WTC11 (cell line): ENCODE results near the gene IL17RA. TPM values are rescaled to one million over a fixed set of nuclear protein-coding genes. Genes with fewer than 3 reads are reported as not detected.

Source experiments
- ATAC-seq: fragments of 200-7000 bp; cut with Tn5 transposase; 2 replicates; pipeline ENCODE4 v1.10.0; 2021; ENCODE audit warnings: mild to moderate bottlenecking, moderate library complexity
- CTCF ChIA-PET: fragments of 300-600 bp; sonication (Branson Sonifier 250); formaldehyde crosslinking; loops from one replicate; lab custom pipeline; 2021; ENCODE audit warnings: antibody characterized with exemption; lab: Charles Lee
- POLR2A ChIA-PET: fragments of 350-600 bp; sonication (Branson Sonifier 250); formaldehyde crosslinking; loops from one replicate; lab custom pipeline; 2021; ENCODE audit warnings: antibody characterized with exemption; lab: Charles Lee
- DNase-seq: peaks from one replicate; pipeline ENCODE4 v3.0.0; 2021; ENCODE audit warnings: low spot score
- H3K27ac Mint-ChIP-seq: 2 replicates; pipeline ENCODE4 v1.8.0; 2021; ENCODE audit warnings: mixed read lengths
- H3K27me3 Mint-ChIP-seq: 2 replicates; pipeline ENCODE4 v1.8.0; 2021; ENCODE audit warnings: low read depth, mild to moderate bottlenecking, moderate library complexity, mixed read lengths
- H3K36me3 Mint-ChIP-seq: 2 replicates; pipeline ENCODE4 v1.8.0; 2021; ENCODE audit warnings: mixed read lengths
- H3K4me1 Mint-ChIP-seq: 2 replicates; pipeline ENCODE4 v1.8.0; 2022; ENCODE audit warnings: mixed read lengths
- H3K4me3 Mint-ChIP-seq: 2 replicates; pipeline ENCODE4 v1.8.0; 2021; ENCODE audit warnings: mild to moderate bottlenecking, moderate library complexity, mixed read lengths
- H3K9me3 Mint-ChIP-seq: 2 replicates; pipeline ENCODE4 v1.8.0; 2021; ENCODE audit warnings: mixed read lengths
- ATF1 ChIP-seq: sonication (generic); formaldehyde crosslinking; IDR thresholded peaks from 2 replicates; pipeline ENCODE4 v1.8.1; 2023; ENCODE audit warnings: mild to moderate bottlenecking, moderate library complexity, missing genetic modification reagents
- CBFB ChIP-seq: sonication (generic); formaldehyde crosslinking; IDR thresholded peaks from 2 replicates; pipeline ENCODE4 v1.8.1; 2022; ENCODE audit warnings: mild to moderate bottlenecking, low read depth, missing genetic modification reagents
- CREM ChIP-seq: sonication (generic); formaldehyde crosslinking; IDR thresholded peaks from 2 replicates; pipeline ENCODE4 v1.8.1; 2022; ENCODE audit warnings: mild to moderate bottlenecking, missing genetic modification reagents, moderate library complexity
- ETV6 ChIP-seq: sonication (generic); formaldehyde crosslinking; IDR thresholded peaks from 2 replicates; pipeline ENCODE4 v1.8.1; 2022; ENCODE audit warnings: mild to moderate bottlenecking, missing genetic modification reagents
- FOXP1 ChIP-seq: sonication (generic); formaldehyde crosslinking; IDR thresholded peaks from 2 replicates; pipeline ENCODE4 v1.8.0; 2022; ENCODE audit warnings: missing genetic modification reagents, mild to moderate bottlenecking, moderate library complexity, borderline replicate concordance
- GABPB1 ChIP-seq: sonication (generic); formaldehyde crosslinking; IDR thresholded peaks from 2 replicates; pipeline ENCODE4 v1.8.1; 2023; ENCODE audit warnings: mild to moderate bottlenecking, missing genetic modification reagents
- GRHL2 ChIP-seq: fragments of 250-450 bp; sonication (Bioruptor Pico); IDR thresholded peaks from 2 replicates; pipeline ENCODE4 v1.8.0; 2022; ENCODE audit warnings: mild to moderate bottlenecking, moderate library complexity; ENCODE audit not compliant: insufficient replicate concordance, severe bottlenecking
- NR2C2 ChIP-seq: sonication (generic); formaldehyde crosslinking; IDR thresholded peaks from 2 replicates; pipeline ENCODE4 v1.8.0; 2022; ENCODE audit warnings: mild to moderate bottlenecking, missing genetic modification reagents
- OVOL2 ChIP-seq: fragments of 250-450 bp; sonication (Bioruptor Pico); IDR thresholded peaks from 2 replicates; pipeline ENCODE4 v1.9.0; 2021; ENCODE audit warnings: mild to moderate bottlenecking, borderline replicate concordance
- RORB ChIP-seq: fragments of 250-450 bp; sonication (Bioruptor Pico); IDR thresholded peaks from 2 replicates; pipeline ENCODE4 v1.9.0; 2021; ENCODE audit warnings: mild to moderate bottlenecking
- TEAD1 ChIP-seq: sonication (generic); formaldehyde crosslinking; IDR thresholded peaks from 2 replicates; pipeline ENCODE4 v1.8.0; 2022; ENCODE audit warnings: mild to moderate bottlenecking, missing genetic modification reagents
- TEAD4 ChIP-seq: sonication (generic); formaldehyde crosslinking; IDR thresholded peaks from 2 replicates; pipeline ENCODE4 v1.8.0; 2022; ENCODE audit warnings: mild to moderate bottlenecking, missing genetic modification reagents
- ZNF263 ChIP-seq: sonication (generic); formaldehyde crosslinking; IDR thresholded peaks from 2 replicates; pipeline ENCODE4 v1.8.1; 2022; ENCODE audit warnings: low read depth, mild to moderate bottlenecking, moderate library complexity, missing genetic modification reagents
- total RNA-seq: library from RNA; stranded (reverse); gene quantifications from 3 replicates; pipeline ENCODE4 v1.2.3, GENCODE V29; 2021
- TF ChIP-seq, protein P1 (sequence below): sonication (generic); formaldehyde crosslinking; IDR thresholded peaks from 2 replicates; pipeline ENCODE4 v1.8.1; 2022; ENCODE audit warnings: mild to moderate bottlenecking, missing genetic modification reagents, moderate library complexity, borderline replicate concordance
- TF ChIP-seq, protein P2 (sequence below): fragments of 250-450 bp; sonication (Bioruptor Pico); IDR thresholded peaks from 2 replicates; pipeline ENCODE4 v1.9.0; 2021; ENCODE audit warnings: moderate library complexity, mild to moderate bottlenecking, inconsistent platforms, borderline replicate concordance
- TF ChIP-seq, protein P3 (sequence below): sonication (generic); formaldehyde crosslinking; IDR thresholded peaks from 2 replicates; pipeline ENCODE4 v1.8.1; 2023; ENCODE audit warnings: mild to moderate bottlenecking, missing genetic modification reagents
- TF ChIP-seq, protein P4 (sequence below): sonication (generic); formaldehyde crosslinking; IDR thresholded peaks from 2 replicates; pipeline ENCODE4 v1.8.1; 2022; ENCODE audit warnings: missing genetic modification reagents, borderline replicate concordance
- TF ChIP-seq, protein P5 (sequence below): sonication (generic); formaldehyde crosslinking; IDR thresholded peaks from 2 replicates; pipeline ENCODE4 v1.8.1; 2023; ENCODE audit warnings: mild to moderate bottlenecking, moderate library complexity, missing genetic modification reagents
- TF ChIP-seq, protein P6 (sequence below): fragments of 250-450 bp; sonication (Bioruptor Pico); IDR thresholded peaks from 2 replicates; pipeline ENCODE4 v2.1.2; 2022; ENCODE audit warnings: mild to moderate bottlenecking, moderate library complexity
- TF ChIP-seq, protein P7 (sequence below): sonication (generic); formaldehyde crosslinking; IDR thresholded peaks from 2 replicates; pipeline ENCODE4 v1.8.0; 2022; ENCODE audit warnings: mild to moderate bottlenecking, missing genetic modification reagents
- TF ChIP-seq, protein P8 (sequence below): sonication (generic); formaldehyde crosslinking; IDR thresholded peaks from 2 replicates; pipeline ENCODE4 v1.8.0; 2023; ENCODE audit warnings: missing genetic modification reagents

Gene IL17RA
- total RNA-seq, 1 experiment from 2014 or later: 7.9 TPM

DNA sequence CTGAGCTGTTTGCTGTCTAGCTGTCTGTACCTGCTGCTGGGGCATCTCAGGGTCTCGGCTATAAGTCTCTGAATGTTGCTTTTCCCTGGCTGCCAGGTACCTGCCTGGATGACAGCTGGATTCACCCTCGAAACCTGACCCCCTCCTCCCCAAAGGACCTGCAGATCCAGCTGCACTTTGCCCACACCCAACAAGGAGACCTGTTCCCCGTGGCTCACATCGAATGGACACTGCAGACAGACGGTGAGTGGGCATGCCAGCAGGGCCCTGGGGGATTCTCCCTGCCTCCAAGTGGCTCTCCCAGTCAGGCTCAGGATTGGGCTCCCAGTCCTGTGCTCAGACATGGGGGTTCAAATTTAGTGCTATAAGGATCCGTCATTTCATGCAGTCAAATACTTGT, 12.9 kb downstream of the IL17RA start (continued):
- TF ChIP-seq, protein P1, sequence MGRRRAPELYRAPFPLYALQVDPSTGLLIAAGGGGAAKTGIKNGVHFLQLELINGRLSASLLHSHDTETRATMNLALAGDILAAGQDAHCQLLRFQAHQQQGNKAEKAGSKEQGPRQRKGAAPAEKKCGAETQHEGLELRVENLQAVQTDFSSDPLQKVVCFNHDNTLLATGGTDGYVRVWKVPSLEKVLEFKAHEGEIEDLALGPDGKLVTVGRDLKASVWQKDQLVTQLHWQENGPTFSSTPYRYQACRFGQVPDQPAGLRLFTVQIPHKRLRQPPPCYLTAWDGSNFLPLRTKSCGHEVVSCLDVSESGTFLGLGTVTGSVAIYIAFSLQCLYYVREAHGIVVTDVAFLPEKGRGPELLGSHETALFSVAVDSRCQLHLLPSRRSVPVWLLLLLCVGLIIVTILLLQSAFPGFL (CRISPR knock-in tag): no peak
- TF ChIP-seq RORB (CRISPR knock-in tag): no peak
- TF ChIP-seq, protein P2, sequence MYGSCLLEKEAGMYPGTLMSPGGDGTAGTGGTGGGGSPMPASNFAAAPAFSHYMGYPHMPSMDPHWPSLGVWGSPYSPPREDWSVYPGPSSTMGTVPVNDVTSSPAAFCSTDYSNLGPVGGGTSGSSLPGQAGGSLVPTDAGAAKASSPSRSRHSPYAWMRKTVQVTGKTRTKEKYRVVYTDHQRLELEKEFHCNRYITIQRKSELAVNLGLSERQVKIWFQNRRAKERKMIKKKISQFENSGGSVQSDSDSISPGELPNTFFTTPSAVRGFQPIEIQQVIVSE (CRISPR knock-in tag): no peak
- TF ChIP-seq, protein P3, sequence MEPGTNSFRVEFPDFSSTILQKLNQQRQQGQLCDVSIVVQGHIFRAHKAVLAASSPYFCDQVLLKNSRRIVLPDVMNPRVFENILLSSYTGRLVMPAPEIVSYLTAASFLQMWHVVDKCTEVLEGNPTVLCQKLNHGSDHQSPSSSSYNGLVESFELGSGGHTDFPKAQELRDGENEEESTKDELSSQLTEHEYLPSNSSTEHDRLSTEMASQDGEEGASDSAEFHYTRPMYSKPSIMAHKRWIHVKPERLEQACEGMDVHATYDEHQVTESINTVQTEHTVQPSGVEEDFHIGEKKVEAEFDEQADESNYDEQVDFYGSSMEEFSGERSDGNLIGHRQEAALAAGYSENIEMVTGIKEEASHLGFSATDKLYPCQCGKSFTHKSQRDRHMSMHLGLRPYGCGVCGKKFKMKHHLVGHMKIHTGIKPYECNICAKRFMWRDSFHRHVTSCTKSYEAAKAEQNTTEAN (CRISPR knock-in tag): no peak
- TF ChIP-seq, protein P4, sequence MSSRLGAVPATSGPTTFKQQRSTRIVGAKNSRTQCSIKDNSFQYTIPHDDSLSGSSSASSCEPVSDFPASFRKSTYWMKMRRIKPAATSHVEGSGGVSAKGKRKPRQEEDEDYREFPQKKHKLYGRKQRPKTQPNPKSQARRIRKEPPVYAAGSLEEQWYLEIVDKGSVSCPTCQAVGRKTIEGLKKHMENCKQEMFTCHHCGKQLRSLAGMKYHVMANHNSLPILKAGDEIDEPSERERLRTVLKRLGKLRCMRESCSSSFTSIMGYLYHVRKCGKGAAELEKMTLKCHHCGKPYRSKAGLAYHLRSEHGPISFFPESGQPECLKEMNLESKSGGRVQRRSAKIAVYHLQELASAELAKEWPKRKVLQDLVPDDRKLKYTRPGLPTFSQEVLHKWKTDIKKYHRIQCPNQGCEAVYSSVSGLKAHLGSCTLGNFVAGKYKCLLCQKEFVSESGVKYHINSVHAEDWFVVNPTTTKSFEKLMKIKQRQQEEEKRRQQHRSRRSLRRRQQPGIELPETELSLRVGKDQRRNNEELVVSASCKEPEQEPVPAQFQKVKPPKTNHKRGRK (CRISPR knock-in tag): no peak

DNA sequence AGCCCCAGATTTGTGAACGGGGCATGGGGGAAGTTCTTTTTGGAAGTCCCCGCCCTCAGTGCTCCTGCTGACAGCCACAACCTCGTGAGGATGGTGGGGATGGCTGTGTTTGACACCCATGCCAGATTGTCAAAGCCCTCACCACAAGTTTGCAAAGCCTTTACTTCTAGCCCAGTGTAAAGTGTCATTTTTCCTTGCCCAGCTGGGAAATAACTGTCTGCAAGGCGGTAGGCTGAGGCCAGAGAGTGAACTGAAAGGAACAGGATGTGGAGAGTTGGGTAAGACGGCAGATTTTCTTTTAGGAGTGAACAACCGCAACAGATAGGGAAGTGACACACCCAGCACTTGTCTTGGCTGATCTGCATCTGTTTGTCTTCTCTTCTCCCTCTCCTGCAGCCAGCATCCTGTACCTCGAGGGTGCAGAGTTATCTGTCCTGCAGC, 13.6 kb downstream of the IL17RA start:
- DNase-seq: no peak
- ATAC-seq: no peak
- no peak for TF ChIP-seq CREM (CRISPR knock-in tag)
- TF ChIP-seq ATF1: no peak
- TF ChIP-seq, protein P5, sequence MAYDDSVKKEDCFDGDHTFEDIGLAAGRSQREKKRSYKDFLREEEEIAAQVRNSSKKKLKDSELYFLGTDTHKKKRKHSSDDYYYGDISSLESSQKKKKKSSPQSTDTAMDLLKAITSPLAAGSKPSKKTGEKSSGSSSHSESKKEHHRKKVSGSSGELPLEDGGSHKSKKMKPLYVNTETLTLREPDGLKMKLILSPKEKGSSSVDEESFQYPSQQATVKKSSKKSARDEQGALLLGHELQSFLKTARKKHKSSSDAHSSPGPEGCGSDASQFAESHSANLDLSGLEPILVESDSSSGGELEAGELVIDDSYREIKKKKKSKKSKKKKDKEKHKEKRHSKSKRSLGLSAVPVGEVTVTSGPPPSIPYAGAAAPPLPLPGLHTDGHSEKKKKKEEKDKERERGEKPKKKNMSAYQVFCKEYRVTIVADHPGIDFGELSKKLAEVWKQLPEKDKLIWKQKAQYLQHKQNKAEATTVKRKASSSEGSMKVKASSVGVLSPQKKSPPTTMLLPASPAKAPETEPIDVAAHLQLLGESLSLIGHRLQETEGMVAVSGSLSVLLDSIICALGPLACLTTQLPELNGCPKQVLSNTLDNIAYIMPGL: no peak
- no peak for TF ChIP-seq GRHL2 (CRISPR knock-in tag)
- TF ChIP-seq, protein P6, sequence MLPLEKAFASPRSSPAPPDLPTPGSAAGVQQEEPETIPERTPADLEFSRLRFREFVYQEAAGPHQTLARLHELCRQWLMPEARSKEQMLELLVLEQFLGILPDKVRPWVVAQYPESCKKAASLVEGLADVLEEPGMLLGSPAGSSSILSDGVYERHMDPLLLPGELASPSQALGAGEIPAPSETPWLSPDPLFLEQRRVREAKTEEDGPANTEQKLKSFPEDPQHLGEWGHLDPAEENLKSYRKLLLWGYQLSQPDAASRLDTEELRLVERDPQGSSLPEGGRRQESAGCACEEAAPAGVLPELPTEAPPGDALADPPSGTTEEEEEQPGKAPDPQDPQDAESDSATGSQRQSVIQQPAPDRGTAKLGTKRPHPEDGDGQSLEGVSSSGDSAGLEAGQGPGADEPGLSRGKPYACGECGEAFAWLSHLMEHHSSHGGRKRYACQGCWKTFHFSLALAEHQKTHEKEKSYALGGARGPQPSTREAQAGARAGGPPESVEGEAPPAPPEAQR (CRISPR knock-in tag): no peak
- TF ChIP-seq NR2C2 (CRISPR knock-in tag): no peak
- POLR2A ChIA-PET: interaction anchor here (0.5 kb wide), 1 partner anchor 70 kb away, joined by 3 read pairs; no protein-coding TSS in a partner anchor
- Mint-ChIP-seq H3K27ac (no peak overlapping the region), H3K27me3 (no peaks in the 10 kb centered on the region), H3K9me3 (no peaks in the 10 kb centered on the region), H3K4me1 (no peaks in the 10 kb centered on the region), H3K4me3 (no peak overlapping the region), H3K36me3 (peaks cover 19% of the 10 kb centered on the region; the same call in 1 of the 2 replicates)
- CTCF ChIA-PET: interaction anchor here (0.8 to 2.6 kb wide), 2 partner anchors 33 to 73 kb away, joined by 3 to 7 read pairs; no protein-coding TSS in a partner anchor

DNA sequence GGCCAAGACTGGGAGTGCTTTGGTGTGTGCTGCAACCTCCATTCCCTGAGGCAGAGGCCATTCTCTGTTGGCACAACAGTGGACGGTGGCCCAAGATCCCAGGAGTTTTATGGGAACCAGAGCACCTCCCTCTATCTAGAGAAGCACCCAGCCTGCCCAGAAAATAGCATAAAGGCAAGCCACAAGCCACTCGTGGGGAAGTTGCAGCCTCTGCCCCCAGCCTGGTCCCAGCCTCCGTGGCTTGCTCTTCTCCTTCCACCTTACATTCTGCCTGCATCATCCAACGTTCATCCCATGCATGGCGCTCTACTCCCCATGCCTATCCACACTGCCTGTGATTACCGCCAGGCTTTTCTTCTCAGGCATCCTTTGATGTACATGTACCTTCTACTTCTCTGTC, 15.8 kb downstream of the IL17RA start:
- CTCF ChIA-PET: no interaction called here
- no peak overlapping the region for H3K4me3 Mint-ChIP-seq
- POLR2A ChIA-PET: no interaction called here
- no peak for ATAC-seq
- peaks cover 19% of the 10 kb centered on the region; the same call in 1 of the 2 replicates for H3K36me3 Mint-ChIP-seq
- no peak for DNase-seq
- no peak overlapping the region for H3K27ac Mint-ChIP-seq
- H3K4me1 Mint-ChIP-seq: no peaks in the 10 kb centered on the region
- H3K9me3 Mint-ChIP-seq: no peaks in the 10 kb centered on the region
- no peaks in the 10 kb centered on the region for H3K27me3 Mint-ChIP-seq
- TF ChIP-seq FOXP1 (CRISPR knock-in tag) (no peak), GABPB1 (CRISPR knock-in tag) (no peak), CREM (CRISPR knock-in tag) (no peak), ETV6 (CRISPR knock-in tag) (no peak), TEAD4 (CRISPR knock-in tag) (no peak), CBFB (CRISPR knock-in tag) (no peak), TEAD1 (CRISPR knock-in tag) (no peak), OVOL2 (CRISPR knock-in tag) (no peak), ZNF263 (CRISPR knock-in tag) (no peak)
- TF ChIP-seq, protein P7, sequence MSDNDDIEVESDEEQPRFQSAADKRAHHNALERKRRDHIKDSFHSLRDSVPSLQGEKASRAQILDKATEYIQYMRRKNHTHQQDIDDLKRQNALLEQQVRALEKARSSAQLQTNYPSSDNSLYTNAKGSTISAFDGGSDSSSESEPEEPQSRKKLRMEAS: no peak
- TF ChIP-seq, protein P8, sequence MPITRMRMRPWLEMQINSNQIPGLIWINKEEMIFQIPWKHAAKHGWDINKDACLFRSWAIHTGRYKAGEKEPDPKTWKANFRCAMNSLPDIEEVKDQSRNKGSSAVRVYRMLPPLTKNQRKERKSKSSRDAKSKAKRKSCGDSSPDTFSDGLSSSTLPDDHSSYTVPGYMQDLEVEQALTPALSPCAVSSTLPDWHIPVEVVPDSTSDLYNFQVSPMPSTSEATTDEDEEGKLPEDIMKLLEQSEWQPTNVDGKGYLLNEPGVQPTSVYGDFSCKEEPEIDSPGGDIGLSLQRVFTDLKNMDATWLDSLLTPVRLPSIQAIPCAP (CRISPR knock-in tag): no peak
- TF ChIP-seq, protein P5: no peak
- TF ChIP-seq, protein P2 (CRISPR knock-in tag): no peak
